Retina (tissue), 1 donor: ENCODE results near the gene B9D1.
"Not testable (repeated sequence)": the region's sequence is repeated elsewhere in the genome, so short reads cannot be mapped to it uniquely, and the experiment has no call there.

Experiments used
- DNase-seq: peaks from one replicate; pipeline ENCODE4 v3.0.0-alpha.2; 2016

B9D1 gene

DNA sequence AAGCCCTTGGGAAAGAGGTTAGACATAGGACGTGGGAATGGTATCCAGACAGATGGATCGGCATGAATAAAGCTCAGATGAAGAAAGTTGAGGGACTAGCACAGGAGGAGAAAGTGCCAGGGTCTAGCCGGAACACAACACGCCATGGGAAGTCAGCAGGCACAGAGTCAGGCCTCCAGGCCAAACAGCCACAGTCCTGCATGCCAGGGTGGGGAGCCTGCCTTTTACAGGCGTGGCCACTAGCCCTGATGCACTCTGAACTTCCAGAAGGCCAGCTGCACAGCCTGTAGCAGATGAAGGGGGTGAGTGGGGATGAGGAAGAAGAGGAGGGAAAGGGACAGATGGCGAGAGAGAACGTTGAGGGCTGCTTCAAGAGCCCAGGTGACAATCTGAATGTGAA, 5.2 kb downstream of the B9D1 start:
- no peak for DNase-seq

- no peak for DNase-seq
Measured at GRCh38 chr17:19354748-19355147, 7.8 kb downstream of the B9D1 start.

DNA sequence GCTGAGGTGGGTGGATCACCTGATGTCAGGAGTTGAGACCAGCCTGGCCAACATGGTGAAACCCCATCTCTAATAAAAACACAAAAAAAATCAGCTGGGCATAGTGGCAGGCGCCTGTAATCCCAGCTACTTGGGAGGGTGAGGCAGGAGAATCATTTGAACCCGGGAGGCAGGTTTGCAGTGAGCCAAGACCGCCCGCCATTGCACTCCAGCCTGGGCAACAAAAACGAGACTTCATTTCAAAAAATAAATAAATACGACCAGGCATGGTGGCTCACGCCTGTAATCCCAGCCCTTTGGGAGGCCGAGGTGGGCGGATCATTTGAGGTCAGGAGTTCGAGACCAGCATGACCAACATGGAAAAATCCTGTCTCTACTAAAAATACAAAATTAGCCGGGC, 9.1 kb downstream of the B9D1 start:
- not testable (repeated sequence) for DNase-seq

- DNase-seq, result no peak
Measured at GRCh38 chr17:19348806-19349205, 13.7 kb downstream of the B9D1 start.

- no peak for DNase-seq
Measured at GRCh38 chr17:19348081-19348650, 14.4 kb downstream of the B9D1 start.

DNA sequence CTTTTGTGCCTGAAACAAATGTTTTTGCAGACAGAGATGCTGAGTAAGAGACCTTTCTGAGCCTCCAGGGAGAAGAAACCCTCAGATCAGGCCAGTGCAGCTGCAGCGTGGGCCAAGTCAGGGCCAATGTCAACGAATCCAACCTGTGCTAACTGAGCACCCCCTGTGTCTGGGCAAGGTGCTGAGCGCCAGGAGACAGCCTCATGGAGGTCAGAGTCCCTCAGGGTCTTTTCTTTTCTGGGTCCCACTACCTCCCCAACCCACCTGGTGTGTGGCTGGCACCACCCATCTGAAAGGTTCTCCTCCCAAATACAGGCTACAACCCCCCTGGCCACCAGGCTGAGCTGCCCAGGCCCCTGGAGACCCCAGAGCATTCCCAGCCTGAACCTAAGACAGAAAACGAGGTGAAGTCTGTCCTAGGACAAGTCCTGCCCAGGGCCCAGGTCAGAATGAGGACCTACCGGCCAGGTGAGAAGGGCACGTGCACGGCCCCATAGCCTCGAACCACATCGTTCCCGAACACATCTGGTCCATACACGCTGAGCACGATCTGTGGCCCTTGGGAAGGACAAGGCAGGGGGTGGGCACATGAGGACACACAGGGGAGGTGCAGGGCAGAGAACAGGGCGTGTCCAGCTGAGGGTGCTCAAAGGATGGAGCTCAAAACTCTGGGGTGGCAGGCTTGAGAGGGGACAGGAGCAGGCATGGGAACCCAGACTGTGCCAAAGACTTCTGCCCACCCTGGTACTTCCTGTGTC, 15.0 kb downstream of the B9D1 start:
- DNase-seq, result no peak

GRCh38 chr17:19346351-19347255, 15.9 kb downstream of the B9D1 start:
- DNase-seq, result peak; percentile 38

DNA sequence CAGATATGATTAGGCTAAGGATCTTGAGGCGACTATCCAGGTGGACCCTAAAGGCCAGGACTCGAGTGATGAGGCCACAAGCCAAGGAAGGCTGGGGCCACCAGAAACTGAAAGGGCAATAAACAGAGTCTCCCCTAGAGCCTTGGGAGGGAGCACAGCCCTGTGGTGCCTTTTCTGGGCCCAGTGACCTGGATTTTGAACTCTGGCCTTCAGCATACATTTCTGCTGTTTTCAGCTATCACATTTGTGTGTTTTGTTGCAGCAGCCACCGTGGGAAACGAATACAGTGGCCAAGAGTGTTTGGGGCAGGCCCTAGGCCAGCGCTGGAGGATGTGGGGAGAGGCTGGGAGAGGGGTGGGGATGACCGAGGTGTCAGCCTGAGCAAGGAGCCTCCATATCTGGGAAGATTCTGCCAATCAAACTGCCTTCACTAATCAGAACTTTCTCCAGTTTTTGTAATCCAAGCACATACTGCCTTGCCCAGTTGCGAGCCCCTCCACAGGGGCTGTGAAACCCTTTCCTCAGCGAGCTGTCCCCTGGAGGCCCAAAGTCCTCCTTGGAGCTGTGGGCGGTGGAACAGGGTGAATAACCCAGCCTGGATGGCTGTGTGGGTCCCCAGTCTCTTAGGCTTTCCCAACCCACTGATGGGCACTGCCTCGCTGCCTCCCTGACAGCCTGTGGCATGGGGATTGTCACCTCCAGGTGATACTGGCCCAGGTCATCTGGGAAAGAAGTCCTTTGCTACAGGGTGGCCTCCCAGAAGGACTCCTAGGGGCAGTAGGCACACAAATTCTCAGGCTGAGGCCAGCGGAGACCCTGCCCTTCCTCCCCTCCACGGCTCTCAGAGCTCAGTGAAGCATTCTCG, 16.8 kb downstream of the B9D1 start:
- DNase-seq, result no peak

GRCh38 chr17:19345067-19345460, 17.5 kb downstream of the B9D1 start:
- DNase-seq, result no peak

- no peak for DNase-seq
Measured at GRCh38 chr17:19344311-19345066, 18.0 kb downstream of the B9D1 start.

- no peak for DNase-seq
Measured at GRCh38 chr17:19343671-19344151, 18.8 kb downstream of the B9D1 start.

- no peak for DNase-seq
Measured at GRCh38 chr17:19343256-19343630, 19.3 kb downstream of the B9D1 start.

DNA sequence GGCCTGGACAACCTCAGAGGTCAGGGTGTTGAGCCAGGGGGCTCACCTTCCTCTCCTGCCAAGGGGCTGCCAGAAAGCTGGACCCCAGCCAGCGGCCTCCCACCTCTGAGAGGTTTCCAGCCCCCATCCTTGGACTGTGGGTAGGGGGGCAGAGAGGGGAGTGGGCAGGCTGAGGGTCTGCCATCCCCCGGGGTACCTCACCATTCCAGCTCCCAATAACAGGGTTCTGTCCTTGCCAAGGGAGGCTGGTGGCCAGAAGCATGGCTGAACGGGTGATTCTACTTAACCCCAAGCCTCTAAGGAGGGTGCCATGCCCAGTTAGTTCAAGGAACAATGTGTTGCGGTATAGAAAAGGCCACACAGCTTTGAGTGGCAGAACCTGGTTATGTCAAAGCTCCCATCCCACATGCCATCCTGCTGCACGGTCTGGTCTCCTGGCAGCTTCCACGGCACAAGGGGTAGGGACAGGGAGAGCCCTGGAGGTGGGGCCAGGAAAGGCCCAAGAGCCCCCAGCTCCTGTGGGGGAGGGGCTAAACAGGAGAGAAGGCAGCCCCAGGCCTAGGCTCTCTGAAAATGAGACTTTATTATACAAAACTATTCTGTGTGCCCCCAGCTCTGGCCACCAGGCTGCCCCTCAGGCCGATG, 19.8 kb downstream of the B9D1 start:
- no peak for DNase-seq

DNA sequence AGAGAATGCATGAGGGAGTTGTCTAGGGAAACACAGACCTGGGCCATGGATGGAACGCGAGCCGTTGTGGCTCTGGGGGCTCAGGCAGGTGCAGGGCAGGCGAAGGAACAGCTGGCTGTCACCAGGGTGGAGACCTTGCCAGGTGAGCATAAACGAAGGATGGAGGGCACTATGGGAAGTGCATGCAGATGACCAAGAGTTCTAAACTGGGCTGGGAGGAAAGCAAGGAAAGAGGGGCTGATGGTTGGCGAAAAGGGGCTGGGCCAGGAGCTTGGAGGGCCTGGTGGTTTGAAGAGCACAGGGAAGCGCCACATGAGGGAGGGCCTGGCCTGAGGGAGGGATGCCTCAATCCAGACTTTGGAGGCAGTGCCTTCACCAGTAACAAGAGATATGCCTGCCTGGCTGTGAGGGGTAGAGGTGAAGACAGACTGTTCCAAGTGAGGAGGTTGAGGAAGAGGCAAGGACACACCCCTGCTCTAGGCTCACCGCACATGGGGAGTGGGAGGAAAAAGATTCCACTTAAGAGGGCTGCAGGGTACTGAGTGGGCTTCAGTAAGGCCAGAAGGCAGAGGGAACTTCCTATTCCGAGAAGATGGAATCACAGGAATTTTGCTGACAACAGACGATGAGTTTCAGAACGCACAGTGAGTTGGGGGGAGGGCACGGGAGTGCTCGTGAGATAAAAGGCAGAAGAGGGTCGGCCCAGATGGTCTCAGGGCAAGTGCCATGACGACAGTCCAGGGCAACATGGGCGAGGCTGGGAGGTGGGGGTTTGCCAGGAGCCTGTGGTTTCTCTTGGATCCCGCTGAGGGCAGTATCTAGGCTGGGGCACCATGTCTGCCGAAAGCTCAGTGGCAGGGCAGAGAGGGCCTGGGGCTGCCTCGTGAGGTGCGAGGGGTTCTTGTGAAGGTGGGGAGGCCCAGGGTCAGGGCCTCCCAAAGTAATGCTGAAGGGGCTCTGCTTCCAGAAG, 20.6 kb downstream of the B9D1 start:
- DNase-seq, result no peak

DNA sequence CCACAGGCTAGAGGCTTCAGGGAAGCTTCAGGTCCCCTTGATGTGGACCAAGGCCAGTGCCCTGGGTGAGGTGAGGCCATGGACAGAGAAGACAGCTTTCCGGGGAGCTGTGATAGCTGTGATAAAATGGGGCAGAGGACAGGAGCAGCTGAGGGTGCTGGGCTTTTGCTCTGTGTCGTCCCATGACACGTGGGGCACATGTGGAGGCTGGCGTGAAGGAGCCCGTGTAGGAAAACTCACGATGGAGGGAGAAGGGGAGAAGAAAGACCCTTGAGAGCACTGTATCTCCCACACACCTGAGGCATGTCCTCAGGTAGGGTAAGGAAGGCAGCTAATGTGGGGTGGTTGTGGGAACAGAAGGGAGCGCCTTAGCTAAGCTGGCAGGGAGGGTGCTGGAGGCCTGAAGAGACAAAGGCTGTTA, 21.3 kb downstream of the B9D1 start:
- DNase-seq, result no peak

GRCh38 chr17:19339341-19339815, 23.1 kb downstream of the B9D1 start:
- no peak for DNase-seq

- DNase-seq, result no peak
Measured at GRCh38 chr17:19338031-19338990, 24.2 kb downstream of the B9D1 start.

DNA sequence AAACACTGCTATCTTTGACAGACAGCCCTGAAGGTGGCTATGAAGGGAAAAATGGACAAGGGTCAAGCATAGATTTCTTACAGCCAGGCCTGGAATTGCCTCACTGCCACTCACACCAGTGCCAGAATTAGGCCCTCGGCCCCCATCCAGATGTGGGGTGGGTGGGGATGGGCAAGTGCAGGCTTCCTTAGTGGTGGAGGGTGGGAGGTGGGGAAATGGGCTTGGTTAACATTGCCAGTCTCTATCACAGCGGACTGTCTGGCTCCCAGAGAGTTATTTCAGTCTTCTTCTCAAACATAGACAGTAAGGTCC, 24.9 kb downstream of the B9D1 start:
- no peak for DNase-seq
